Transverse colon (tissue), 3 donors: Measurements from ENCODE around the gene PXK.

Experiments
- EP300 ChIP-seq: sonication (generic); formaldehyde crosslinking; IDR thresholded peaks from one replicate; pipeline ENCODE4 v1.6.1; 2017; ENCODE audit warnings: antibody characterized with exemption, low read depth
- POLR2A ChIP-seq: fragments of 450-650 bp; IDR thresholded peaks from one replicate; pipeline ENCODE4 v1.6.1; 2016; ENCODE audit warnings: antibody characterized with exemption, mild to moderate bottlenecking, moderate library complexity
- POLR2AphosphoS5 ChIP-seq, 3 donors: sonication (generic); formaldehyde crosslinking; IDR thresholded peaks; one replicate each; pipeline ENCODE4 v1.6.1; 2016; ENCODE audit warnings: antibody characterized with exemption in 3 of 3

DNA sequence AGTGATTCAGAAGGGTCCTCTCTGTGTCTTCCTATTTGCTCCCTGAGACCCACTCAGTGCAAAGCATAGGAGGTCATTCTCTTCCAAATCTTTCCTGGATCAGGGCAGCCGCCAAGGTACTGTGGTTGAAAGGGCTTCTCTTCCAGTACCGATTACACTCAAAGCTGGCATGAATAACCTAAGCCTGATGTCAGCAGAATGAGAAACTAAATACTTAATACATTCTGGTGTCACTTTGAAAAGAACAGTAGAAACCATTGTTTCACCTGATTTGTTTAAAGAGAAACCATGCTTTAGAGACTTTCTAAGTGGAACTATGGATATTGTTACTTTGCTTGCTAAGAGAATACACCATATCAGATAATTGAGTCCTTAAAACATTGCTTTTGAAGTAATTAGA is 50.8 kb downstream of the PXK start:
- TF ChIP-seq POLR2A (no peak), EP300 (no peak), POLR2AphosphoS5 (IDR thresholded peaks at IDR 0.05) (no peak)
